GM21528 (cell line): Measurements from ENCODE around the gene ALDH1A2.

ENCODE experiments used
- ATAC-seq: cut with Tn5 transposase; IDR thresholded peaks from one replicate; pipeline ENCODE4 v1.9.1; 2021; ENCODE audit warnings: mild to moderate bottlenecking, moderate library complexity; ENCODE audit not compliant: unreplicated experiment, low FRiP score

ALDH1A2 gene

GRCh38 chr15:57914350-57915055 is 151.0 kb downstream of the ALDH1A2 start:
- no peak for ATAC-seq

GRCh38 chr15:57911247-57911646 is 154.3 kb downstream of the ALDH1A2 start:
- ATAC-seq = no peak

GRCh38 chr15:57910672-57911071 is 154.8 kb downstream of the ALDH1A2 start:
- ATAC-seq = no peak

- ATAC-seq = no peak
Measured at GRCh38 chr15:57909388-57909787, 156.1 kb downstream of the ALDH1A2 start.

- no peak for ATAC-seq
Measured at GRCh38 chr15:57903626-57904025, 161.9 kb downstream of the ALDH1A2 start.
